Fibroblast of peridontal ligament (primary cell): ENCODE data around the gene TPSD1.
"Not testable (repeated sequence)": the region's sequence is repeated elsewhere in the genome, so short reads cannot be mapped to it uniquely, and the experiment has no call there.

Source experiments
- DNase-seq: peaks from one replicate; pipeline ENCODE4 v3.0.0-alpha.2; 2010; ENCODE audit errors: extremely low read depth

The TPSD1 gene

DNA sequence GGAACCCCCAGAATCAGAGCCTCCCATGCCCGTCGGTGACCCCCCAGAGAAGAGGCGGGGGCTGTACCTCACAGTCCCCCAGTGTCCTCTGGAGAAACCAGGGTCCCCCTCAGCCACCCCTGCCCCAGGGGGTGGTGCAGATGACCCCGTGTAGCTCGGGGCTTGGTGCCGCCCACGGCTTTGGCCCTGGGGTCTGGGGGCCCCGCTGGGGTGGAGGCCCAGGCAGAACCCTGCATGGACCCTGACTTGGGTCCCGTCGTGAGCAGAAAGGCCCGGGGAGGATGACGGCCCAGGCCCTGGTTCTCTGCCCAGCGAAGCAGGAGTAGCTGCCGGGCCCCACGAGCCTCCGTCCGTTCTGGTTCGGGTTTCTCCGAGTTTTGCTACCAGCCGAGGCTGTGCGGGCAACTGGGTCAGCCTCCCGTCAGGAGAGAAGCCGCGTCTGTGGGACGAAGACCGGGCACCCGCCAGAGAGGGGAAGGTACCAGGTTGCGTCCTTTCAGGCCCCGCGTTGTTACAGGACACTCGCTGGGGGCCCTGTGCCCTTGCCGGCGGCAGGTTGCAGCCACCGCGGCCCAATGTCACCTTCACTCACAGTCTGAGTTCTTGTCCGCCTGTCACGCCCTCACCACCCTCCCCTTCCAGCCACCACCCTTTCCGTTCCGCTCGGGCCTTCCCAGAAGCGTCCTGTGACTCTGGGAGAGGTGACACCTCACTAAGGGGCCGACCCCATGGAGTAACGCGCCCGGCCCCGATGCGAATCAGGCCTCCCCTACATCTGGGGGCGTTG is 34.8 kb upstream of the TPSD1 start:
- DNase-seq: no peak

DNA sequence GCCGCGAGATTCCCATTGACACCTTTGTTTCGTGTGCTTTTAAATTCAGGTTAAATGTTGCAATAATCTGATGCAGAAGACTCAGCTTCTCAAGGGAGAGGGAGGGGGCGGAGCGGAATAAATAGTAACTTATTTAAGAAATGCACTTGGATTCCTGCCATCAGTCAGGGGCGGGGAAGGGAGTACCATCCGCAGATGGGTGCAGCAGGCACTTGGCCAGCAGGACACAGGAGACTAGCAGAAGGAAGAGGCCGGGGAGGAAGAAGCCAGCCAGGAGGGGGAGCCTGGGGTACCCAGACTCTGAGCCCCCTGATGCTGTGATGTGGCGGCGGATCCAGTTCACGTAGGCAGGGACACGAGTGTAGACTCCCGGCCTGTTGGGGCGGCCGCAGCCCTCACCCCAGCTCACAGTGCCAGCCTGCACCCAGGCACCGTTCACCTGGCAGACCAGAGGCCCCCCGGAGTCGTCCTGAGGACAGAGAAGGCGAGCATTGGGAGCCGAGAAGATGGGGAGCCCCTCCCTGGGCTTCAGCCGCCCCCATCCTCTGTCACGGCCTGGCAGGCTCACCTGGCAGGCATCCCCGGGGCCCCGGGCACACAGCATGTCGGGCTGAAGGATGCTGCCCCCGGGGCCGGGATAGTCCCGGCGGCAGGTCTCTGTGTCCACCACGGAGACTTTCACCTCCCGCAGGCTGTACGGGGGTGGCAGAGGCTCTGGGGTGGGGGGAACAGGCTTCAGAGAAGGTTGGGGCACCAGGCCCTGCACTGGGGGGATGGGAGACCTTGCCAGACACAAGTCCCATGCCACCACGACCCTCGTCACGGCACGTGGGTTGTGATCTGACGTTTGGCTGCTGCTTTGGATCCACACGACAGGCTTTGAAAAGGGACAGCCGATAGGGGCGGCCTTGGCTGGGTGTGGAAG is 34.0 kb upstream of the TPSD1 start:
- DNase-seq: no peak

DNA sequence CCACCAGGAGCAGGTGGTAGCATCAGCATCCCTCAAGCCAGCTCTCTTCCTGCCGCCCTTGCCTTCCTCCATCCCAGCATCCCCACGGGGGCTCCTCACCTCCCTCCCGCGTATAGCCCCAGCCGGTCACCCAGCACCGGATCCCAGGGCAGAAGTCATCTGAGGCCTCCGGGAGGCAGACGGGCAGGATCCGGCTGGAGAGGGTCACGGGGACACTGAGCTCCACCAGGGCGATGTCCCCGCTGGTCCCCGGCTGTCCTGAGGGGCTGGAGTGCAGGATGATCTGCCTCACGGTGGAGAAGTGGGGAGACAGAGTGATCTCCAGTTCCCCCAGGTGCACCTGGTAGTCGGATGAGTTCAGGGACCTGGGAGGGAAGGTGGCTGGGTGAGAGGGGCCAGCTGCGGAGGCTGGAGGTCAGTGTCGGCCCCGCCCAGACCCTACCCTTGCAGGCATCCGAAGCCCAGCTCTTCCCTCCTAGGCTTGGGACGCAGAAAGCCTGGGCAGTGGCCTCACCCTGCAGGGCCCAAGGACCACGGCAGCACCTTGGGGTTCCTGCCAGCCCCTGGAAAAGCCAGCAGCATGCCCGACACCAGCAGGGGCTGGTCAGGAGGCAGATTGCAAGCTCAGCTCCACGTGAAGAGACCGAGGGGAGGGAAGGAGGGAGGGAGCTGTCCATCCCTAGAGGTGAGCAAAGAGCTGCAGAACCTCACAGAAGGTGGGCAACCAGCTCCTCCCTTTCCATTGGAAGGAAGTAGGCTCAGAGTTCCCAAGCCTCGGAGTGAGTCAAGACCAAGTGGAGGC is 33.1 kb upstream of the TPSD1 start:
- no peak for DNase-seq

DNA sequence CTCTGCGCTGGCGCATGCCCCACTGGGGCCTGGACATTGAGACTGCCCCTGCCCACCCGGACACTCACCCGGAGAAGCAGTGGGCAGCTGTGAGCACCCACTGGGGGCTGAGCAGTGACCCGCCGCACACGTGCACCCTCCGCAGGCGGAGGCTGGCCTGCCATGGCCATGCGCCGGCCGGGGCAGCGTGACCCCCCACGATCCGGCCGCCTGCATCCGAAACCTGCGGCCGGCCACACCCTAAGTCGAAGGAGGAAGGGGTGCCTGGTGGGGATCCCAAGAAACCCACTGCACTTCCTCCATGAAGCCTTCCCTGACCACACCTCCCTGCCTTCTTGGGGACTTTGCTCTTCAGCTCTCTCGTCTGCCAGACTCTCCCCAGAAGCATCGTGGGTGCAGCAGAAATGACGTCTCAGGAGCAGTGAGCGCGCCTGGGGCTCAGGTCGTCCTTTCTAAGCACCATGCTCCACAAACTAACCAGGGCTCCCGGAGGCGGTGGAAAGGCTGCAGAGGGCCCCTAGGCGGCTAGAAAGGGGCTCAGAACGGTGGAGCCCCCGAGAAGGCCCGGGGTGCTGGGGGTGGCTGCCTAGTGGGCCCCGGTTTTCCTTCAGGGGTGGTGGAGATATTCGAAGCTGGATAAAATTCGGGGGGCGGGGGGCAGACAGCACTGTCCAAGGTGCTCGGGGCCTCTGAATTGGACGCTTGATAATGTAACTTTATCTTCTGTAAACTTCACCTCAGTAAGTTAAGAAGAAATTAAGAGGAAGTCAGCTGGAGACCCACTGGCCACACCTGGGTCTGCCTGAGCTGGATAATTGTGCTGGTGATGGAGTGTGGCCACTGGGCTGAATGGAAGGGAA is 32.3 kb upstream of the TPSD1 start:
- DNase-seq: no peak

DNA sequence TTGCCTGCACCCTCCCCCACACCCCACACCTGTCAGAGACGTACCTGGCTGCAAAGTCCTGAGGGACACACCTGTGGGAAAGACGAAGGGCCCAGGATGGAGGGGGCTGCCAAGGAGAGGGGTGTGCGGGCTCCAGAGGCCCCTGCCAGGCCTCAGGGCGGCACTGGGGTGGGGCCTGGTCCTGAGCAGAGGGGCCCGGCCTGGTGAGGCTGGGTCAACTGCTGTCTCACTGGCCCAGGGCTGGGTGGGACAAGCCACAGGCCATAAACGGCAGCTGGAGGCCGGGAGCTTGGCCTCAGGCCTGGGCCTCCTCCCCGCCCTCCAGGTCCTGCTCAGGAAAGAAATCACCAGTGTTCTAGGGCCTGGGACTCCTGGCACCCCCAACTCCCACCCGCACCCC is 31.3 kb upstream of the TPSD1 start:
- no peak for DNase-seq

DNA sequence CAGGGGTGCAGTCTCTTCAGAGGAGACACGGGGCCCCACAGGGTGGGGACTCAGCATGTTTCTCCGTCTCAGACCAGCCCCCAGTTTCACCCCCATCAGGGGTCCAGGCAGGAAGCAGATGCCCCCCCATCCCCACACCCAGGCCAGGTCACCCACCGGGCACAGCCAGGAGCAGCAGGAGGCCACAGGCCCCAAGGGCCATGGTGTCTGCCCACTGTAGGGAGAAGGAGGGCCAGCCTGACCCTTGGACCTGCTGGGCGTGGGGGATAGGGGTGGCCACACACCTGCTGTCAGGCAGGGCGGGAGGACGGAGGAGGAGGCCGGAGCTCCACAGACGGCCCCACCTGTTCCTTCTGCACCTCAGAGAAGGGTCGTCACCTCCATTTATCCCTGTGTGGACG is 30.8 kb upstream of the TPSD1 start, which contains the start of gene TPSG1:
Gene TPSG1, minus strand, starts transcription at position 218 of the 401 bp plus-strand sequence. Its CDS starts 16 bp downstream, at position 202.
- no peak for DNase-seq

DNA sequence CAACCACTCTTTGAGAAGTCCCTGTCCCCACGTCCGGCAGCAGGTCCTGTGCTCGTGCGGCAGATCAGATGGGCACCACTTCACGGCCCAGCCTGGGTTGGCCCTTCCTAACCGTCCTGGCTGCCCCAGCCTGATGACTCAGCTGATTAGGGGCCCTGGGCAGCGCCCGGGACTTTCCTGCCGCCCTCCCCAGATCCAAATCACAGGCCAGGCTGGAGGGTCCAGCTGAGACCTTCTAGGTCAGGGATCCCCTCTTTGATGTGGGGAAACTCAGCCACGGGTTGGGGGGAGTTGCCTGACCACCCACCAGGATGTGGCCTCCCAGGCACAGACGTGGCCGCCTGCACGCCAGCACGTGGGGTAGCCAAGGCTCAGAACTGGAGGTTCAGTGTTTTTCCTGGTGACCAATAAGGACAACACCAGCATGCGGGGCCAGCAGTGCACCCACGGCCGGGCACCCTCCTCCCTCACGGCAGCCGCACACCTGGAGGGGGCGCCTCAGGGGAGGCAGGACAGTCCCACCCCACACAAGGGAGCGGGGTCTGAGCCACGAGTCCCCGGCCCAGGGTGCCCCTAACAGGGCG is 30.0 kb upstream of the TPSD1 start:
- not testable (repeated sequence) for DNase-seq

DNA sequence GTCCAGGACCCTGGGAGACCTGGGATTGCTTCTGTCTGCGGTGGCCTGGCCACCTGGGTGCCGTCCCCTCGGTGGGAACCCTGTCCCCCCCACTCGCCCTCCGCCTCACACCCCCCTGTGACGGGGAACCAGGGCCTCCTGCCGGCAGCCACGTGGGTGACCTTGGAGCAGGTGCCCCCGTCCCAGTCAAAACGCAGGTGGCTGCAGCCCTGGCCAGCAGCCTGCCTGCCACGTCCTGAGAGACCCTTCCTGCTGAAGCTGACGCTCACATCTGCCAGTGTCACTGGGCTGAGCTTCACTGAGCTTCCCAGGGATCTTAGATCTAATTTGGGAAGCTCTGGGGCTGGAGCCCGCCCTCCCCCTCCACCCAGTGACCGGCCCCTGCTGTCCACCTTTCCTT is 29.2 kb upstream of the TPSD1 start:
- DNase-seq: not testable (repeated sequence)

DNA sequence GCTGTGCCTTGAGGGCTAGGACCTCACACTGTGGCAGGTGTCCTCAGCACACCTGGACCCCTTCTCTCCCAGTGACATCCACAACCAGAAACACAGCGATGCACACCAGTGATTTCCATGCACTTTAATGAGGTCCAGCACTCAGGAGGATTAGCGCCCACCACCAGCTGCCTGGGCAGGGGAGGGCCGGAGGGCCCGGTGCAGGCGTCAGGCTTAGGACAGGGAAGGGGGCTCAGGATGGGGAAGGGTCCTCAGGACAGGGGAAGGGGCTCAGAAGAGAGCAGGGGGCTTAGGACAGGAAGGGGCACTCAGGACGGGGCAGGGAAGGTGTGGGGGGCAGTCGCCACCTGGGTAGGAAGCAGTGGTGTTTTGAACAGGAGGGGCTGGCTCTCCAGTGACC is 27.6 kb upstream of the TPSD1 start:
- DNase-seq: not testable (repeated sequence)

DNA sequence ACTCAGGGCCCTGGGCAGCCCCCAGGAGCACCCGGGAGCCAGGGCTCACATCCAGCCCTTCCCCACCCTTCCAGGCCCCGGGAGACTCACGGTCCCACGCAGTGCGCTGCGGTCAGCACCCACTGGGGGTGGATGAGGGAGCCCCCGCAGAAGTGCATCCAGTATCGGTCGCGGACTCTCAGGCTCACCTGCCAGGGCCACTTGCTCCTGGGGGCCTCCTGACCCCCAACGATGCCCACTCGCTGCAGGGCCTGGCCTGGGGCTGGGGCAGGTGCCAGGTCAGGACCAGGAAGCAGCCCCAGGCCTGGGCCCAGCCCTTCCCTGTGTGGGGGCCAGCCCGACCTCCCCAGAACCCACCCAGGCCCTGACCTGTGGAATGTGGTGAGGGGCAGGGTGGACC is 26.4 kb upstream of the TPSD1 start:
- not testable (repeated sequence) for DNase-seq

DNA sequence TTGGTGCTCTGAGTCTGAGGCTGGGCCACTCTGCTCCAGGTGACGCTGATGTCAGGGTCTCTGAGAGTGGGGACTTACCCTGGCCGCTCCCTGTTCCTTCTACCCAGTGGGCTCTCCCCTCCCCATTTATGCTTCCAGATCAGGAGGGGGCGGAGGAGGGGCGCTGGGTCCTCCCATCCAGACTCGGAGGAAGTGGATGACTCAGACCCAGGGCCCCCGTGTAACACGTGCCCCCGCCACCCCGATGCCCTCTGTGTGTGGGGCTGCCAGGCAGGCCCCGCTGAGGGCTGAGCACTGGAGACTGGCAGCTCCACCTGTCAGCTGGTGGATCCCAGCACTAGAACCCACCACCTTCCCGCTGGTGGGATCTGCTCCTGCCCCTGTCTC is 25.8 kb upstream of the TPSD1 start, which contains the start of gene TPSB2:
Gene TPSB2, minus strand, starts transcription at position 101 of the 387 bp plus-strand sequence. CDS start 233 bp downstream, outside the sequence.
- not testable (repeated sequence) for DNase-seq

DNA sequence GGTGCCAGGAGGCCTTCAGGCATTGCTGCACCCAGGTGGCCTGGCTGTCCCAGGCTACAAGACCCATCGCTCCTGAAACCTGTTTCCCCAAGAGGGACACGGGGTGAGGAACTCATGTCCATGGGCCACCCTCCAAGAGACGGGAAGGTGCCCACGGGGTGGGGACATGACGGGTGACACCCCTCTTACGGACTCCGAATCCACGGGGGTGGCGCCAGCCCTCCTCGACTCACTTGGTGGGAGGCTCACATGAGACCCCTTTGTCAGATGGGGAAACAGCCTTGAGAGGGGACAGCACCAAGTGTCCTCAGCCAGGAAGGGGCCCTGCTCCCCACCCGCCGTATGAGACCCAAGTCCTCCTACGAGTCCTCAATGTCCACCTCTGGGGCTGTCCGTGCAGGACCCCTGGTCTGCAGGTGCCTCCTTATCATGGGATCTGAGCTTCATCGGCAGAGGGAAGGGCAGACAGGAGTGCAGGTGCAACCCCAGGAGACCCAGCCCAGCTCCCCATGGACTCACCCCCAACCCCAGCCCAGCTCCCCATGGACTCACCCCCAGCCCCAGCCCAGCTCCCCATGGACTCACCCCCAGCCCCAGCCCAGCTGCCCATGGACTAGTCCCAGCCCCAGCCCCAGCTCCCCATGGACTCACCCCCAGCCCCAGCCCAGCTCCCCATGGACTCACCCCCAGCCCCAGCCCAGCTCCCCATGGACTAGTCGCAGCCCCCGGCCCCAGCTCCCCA is 25.2 kb upstream of the TPSD1 start:
- not testable (repeated sequence) for DNase-seq

DNA sequence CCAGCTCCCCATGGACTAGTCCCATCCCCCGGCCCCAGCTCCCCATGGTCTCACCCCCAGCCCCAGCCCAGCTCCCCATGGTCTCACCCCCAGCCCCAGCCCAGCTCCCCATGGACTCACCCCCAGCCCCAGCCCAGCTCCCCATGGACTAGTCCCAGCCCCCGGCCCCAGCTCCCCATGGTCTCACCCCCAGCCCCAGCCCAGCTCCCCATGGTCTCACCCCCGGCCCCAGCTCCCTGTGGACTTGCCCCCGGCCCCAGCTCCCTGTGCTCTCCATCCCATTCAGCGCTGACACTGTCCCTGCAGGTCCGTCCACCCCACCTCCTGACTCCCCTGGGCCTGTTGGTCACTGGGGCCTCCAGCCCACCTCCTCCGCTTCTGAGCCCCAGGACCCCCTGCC is 24.6 kb upstream of the TPSD1 start:
- not testable (repeated sequence) for DNase-seq

DNA sequence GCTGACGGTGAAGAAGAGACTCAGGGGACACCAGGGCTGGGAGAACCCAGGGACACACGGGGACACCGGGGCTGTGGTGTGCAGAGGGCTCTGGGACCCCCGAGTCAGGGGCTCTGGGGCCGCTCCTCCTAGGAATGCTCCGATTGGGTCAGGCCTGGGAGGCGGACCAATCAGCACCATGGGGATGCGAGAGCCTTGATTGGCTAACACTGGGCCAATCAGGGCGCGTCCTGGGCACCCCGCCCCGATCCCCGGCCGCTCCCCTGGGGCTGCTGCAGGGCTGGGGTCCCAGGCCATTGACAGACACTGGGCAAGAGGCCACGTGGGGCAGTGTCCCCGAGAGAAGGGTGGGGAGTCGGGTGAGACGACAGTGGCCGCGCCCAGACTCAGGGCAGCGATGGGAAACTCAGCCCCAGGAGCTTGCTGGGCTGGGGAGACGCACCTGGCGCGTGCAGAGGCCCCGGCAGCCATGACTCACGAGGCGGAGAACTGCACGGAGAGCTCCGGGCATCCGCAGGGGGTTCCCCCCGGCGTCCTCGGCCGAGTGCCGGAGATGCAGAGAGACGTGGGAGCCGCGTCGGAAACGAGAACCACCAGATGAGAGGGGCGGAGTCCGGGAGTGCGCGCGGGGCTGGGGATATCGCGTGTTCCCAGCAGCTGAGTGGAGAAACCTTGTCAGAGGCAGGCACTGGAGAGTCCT is 23.7 kb upstream of the TPSD1 start:
- not testable (repeated sequence) for DNase-seq

DNA sequence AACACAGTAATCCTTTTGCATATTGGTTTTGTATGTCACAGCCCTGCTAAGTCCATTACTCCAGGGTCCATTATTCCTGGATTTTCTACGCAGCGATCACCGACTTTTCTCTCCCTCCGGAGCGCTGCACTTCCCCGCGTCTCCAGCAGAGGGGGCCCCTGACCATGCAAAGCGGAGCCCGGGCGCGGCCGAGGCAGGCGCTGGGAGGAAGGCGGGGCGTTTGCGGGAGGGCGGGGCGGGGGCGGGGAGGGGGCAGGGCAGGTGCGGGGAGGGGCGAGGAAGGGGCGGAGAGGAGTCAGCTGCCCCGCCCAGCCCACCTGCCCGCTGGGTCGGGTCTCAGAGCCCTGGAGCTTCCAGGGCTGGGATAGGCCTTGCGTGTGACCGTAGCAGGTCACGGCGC is 19.2 kb upstream of the TPSD1 start:
- not testable (repeated sequence) for DNase-seq

DNA sequence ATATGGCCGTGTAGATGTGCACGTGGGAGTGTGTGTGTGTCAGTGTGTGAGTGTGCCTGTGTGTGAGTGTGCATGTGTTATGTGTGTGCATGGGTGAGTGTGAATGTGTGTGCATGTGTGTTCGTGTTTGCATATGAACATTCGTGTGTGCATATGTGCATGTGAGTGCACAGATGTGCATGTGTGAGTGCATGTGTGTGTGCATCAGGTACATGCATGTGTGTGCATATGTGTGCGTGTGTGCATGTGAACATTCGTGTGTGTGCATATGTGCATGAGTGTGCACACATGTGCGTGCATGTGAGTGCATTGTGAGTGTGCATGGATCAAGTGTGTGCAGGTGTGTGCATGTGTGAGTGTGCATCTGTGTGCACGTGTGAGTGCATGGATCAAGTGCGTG is 17.9 kb upstream of the TPSD1 start:
- DNase-seq: no peak

DNA sequence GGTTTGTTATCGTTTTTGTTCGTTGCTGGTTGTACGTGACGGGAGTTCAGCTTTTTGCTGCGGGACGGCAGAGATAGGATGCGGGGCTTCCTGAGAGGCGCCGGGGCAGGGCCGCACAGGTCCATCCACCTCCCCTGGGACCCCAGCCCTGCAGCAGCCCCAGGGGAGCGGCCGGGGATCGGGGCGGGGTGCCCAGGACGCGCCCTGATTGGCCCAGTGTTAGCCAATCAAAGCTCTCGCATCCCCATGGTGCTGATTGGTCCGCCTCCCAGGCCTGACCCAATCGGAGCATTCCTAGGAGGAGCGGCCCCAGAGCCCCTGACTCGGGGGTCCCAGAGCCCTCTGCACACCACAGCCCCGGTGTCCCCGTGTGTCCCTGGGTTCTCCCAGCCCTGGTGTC is 17.0 kb upstream of the TPSD1 start:
- not testable (repeated sequence) for DNase-seq

DNA sequence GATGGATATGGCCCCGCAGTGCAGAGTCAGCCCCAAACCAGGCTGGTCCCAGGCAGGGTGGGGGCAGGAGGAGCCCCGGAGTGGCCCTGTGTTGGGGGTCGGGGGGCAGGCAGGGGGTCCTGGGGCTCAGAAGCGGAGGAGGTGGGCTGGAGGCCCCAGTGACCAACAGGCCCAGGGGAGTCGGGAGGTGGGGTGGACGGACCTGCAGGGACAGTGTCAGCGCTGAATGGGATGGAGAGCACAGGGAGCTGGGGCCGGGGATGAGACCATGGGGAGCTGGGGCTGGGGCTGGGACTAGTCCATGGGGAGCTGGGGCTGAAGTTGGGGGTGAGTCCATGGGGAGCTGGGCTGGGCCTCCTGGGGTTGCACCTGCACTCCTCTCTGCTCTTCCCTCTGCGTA is 16.3 kb upstream of the TPSD1 start:
- DNase-seq: not testable (repeated sequence)

DNA sequence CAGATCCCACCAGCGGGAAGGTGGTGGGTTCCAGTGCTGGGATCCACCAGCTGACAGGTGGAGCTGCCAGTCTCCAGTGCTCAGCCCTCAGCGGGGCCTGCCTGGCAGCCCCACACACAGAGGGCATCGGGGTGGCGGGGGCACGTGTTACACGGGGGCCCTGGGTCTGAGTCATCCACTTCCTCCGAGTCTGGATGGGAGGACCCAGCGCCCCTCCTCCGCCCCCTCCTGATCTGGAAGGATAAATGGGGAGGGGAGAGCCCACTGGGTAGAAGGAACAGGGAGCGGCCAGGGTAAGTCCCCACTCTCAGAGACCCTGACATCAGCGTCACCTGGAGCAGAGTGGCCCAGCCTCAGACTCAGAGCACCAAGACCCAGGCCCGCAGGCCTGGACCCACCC is 15.4 kb upstream of the TPSD1 start, which contains the start of gene TPSAB1:
Gene TPSAB1, plus strand, starts transcription at position 270 of the 400 bp plus-strand sequence. CDS start 234 bp downstream, outside the sequence.
- not testable (repeated sequence) for DNase-seq
